H9 (cell line): ENCODE measurements around the gene MAPRE3. TPM values are rescaled to one million over a fixed set of nuclear protein-coding genes. Genes with fewer than 3 reads are reported as not detected.
A peak's percentile ranks its signal among the peaks of the same experiment; 100 is the strongest.

ENCODE experiments used
- DNase-seq: peaks from one replicate; pipeline ENCODE4 v3.0.0-alpha.2; 2017
- H2AFZ ChIP-seq: one replicate; pipeline ENCODE4 v1.6.1; 2013; ENCODE audit warnings: mild to moderate bottlenecking, low read length, control low read depth, moderate library complexity
- H2AK5ac ChIP-seq: 2 replicates; pipeline ENCODE4 v1.6.1; 2013; ENCODE audit warnings: low read length, control low read depth, mixed read lengths; ENCODE audit not compliant: insufficient read length
- H2BK120ac ChIP-seq: one replicate; pipeline ENCODE4 v1.6.1; 2013; ENCODE audit warnings: low read depth, mild to moderate bottlenecking, low read length, control low read depth, inconsistent platforms; ENCODE audit not compliant: poor library complexity, severe bottlenecking
- H2BK12ac ChIP-seq: 2 replicates; pipeline ENCODE4 v1.6.1; 2013; ENCODE audit warnings: low read length, control low read depth, mixed read lengths, low read depth; ENCODE audit not compliant: insufficient read length
- H2BK15ac ChIP-seq: 2 replicates; pipeline ENCODE4 v1.6.1; 2013; ENCODE audit warnings: low read depth, low read length, control low read depth
- H2BK20ac ChIP-seq: one replicate; pipeline ENCODE4 v1.6.1; 2013; ENCODE audit warnings: low read depth, mild to moderate bottlenecking, low read length, control low read depth, inconsistent platforms; ENCODE audit not compliant: poor library complexity, severe bottlenecking
- H2BK5ac ChIP-seq: 2 replicates; pipeline ENCODE4 v1.6.1; 2013; ENCODE audit warnings: low read length, control low read depth, mixed read lengths; ENCODE audit not compliant: insufficient read length
- H3K14ac ChIP-seq: 2 replicates; pipeline ENCODE4 v1.6.1; 2013; ENCODE audit warnings: low read length, control low read depth; ENCODE audit not compliant: insufficient read depth
- H3K18ac ChIP-seq: 2 replicates; pipeline ENCODE4 v1.6.1; 2013; ENCODE audit warnings: low read depth, mild to moderate bottlenecking, mixed read lengths, low read length, control low read depth; ENCODE audit not compliant: insufficient read length
- H3K23ac ChIP-seq: 2 replicates; pipeline ENCODE4 v1.6.1; 2013; ENCODE audit warnings: low read length, control low read depth, mixed read lengths, low read depth; ENCODE audit not compliant: insufficient read length
- H3K23me2 ChIP-seq: 2 replicates; pipeline ENCODE4 v1.6.1; 2013; ENCODE audit warnings: low read depth, mild to moderate bottlenecking, mixed read lengths, low read length, control low read depth; ENCODE audit not compliant: insufficient read length, poor library complexity, severe bottlenecking
- H3K27ac ChIP-seq: 2 replicates; pipeline ENCODE4 v1.5.1; 2013; ENCODE audit warnings: low read length, control low read depth, mixed read lengths, low read depth; ENCODE audit not compliant: insufficient read length
- H3K27me3 ChIP-seq: 2 replicates; pipeline ENCODE4 v1.6.1; 2013; ENCODE audit warnings: low read length, control low read depth, inconsistent platforms; ENCODE audit not compliant: insufficient read depth
- H3K4ac ChIP-seq: 2 replicates; pipeline ENCODE4 v1.6.1; 2013; ENCODE audit warnings: low read depth, mild to moderate bottlenecking, control low read depth, inconsistent platforms, low read length, moderate library complexity
- H3K4me1 ChIP-seq: 2 replicates; pipeline ENCODE4 v1.6.1; 2013; ENCODE audit warnings: low read length, control low read depth, inconsistent platforms; ENCODE audit not compliant: insufficient read depth
- H3K4me2 ChIP-seq: 2 replicates; pipeline ENCODE4 v1.6.1; 2013; ENCODE audit warnings: low read length, control low read depth, mixed read lengths; ENCODE audit not compliant: insufficient read length, insufficient read depth
- H3K56ac ChIP-seq: 2 replicates; pipeline ENCODE4 v1.6.1; 2013; ENCODE audit warnings: low read depth, mild to moderate bottlenecking, mixed read lengths, low read length, control low read depth; ENCODE audit not compliant: insufficient read length
- H3K79me1 ChIP-seq: 2 replicates; pipeline ENCODE4 v1.6.1; 2013; ENCODE audit warnings: low read depth, mild to moderate bottlenecking, moderate library complexity, low read length, control low read depth, inconsistent platforms; ENCODE audit not compliant: insufficient read depth, poor library complexity, severe bottlenecking
- H3K79me2 ChIP-seq: 2 replicates; pipeline ENCODE4 v1.6.1; 2013; ENCODE audit warnings: low read length, control low read depth, inconsistent platforms; ENCODE audit not compliant: insufficient read depth
- H3K9ac ChIP-seq: 2 replicates; pipeline ENCODE4 v1.6.1; 2013; ENCODE audit warnings: low read length, control low read depth, mixed read lengths; ENCODE audit not compliant: insufficient read length; ENCODE audit errors: extremely low read depth
- H3K9me3 ChIP-seq: one replicate; pipeline ENCODE4 v1.6.1; 2013; ENCODE audit warnings: low read depth, low read length, inconsistent platforms; ENCODE audit not compliant: control insufficient read depth
- H3T11ph ChIP-seq: one replicate; pipeline ENCODE4 v1.6.1; 2013; ENCODE audit warnings: mild to moderate bottlenecking, low read length, control low read depth, inconsistent platforms
- H4K20me1 ChIP-seq: one replicate; pipeline ENCODE4 v1.6.1; 2013; ENCODE audit not compliant: control insufficient read depth, insufficient read length, insufficient read depth
- H4K5ac ChIP-seq: 2 replicates; pipeline ENCODE4 v1.6.1; 2013; ENCODE audit warnings: low read depth, mild to moderate bottlenecking, mixed read lengths, low read length, control low read depth; ENCODE audit not compliant: insufficient read length
- H4K8ac ChIP-seq: replicated peaks from 2 replicates; pipeline ENCODE4 v1.6.1; 2013; ENCODE audit warnings: low read length, control low read depth, mixed read lengths, low read depth; ENCODE audit not compliant: insufficient read length
- H4K91ac ChIP-seq: 2 replicates; pipeline ENCODE4 v1.6.1; 2013; ENCODE audit warnings: low read depth, mild to moderate bottlenecking, moderate library complexity, mixed read lengths, low read length, control low read depth; ENCODE audit not compliant: insufficient read length
- H3K27ac Mint-ChIP-seq, 3 experiments: 2 replicates in 2 of 3; 3 replicates in 1 of 3; pipeline ENCODE4 v1.8.0; 2020 to 2021; ENCODE audit warnings: mixed read lengths in 3 of 3, mild to moderate bottlenecking in 1 of 3, moderate library complexity in 1 of 3
- H3K27me3 Mint-ChIP-seq: 2 replicates; pipeline ENCODE4 v1.8.0; 2021; ENCODE audit warnings: low read depth, mild to moderate bottlenecking, moderate library complexity, mixed read lengths
- H3K36me3 Mint-ChIP-seq, 3 experiments: 2 replicates in 2 of 3; 3 replicates in 1 of 3; pipeline ENCODE4 v1.8.0; 2020 to 2021; ENCODE audit warnings: low read depth in 3 of 3, mixed read lengths in 3 of 3; ENCODE audit not compliant: insufficient read depth in 1 of 3
- H3K4me1 Mint-ChIP-seq, 2 experiments: 2 replicates each; pipeline ENCODE4 v1.8.0; 2020; ENCODE audit warnings: mixed read lengths in 2 of 2
- H3K4me3 Mint-ChIP-seq, 2 experiments: 2 replicates in 1 of 2; 3 replicates in 1 of 2; pipeline ENCODE4 v1.8.0; 2020 to 2021; ENCODE audit warnings: mild to moderate bottlenecking in 2 of 2, mixed read lengths in 2 of 2, moderate library complexity in 1 of 2
- H3K9me3 Mint-ChIP-seq, 2 experiments: 2 replicates in 1 of 2; 3 replicates in 1 of 2; pipeline ENCODE4 v1.8.0; 2020; ENCODE audit warnings: mild to moderate bottlenecking in 2 of 2, mixed read lengths in 2 of 2, moderate library complexity in 1 of 2
- CTCF ChIP-seq: fragments of 200-600 bp; sonication (generic); conservative IDR thresholded peaks from 3 replicates; pipeline ENCODE4 v1.8.0; 2021; ENCODE audit warnings: antibody characterized with exemption, mild to moderate bottlenecking
- WGBS: extraction: QIAGEN DNeasy Blood & Tissue Kit; methylation state at CpG from one replicate; pipeline ENCODE4 v1.1.7; 2013; ENCODE audit warnings: missing lambda C conversion rate, low lambda C conversion rate, mixed read lengths; ENCODE audit not compliant: insufficient read length; ENCODE audit errors: extremely low coverage; 5-methylcytosine and 5-hydroxymethylcytosine counted together
- total RNA-seq: library from RNA; stranded (reverse); gene quantifications from 2 replicates; pipeline ENCODE4 v1.2.1, GENCODE V29; 2021

The MAPRE3 gene
- total RNA-seq, 1 experiment from 2014 or later: 2.0 TPM

DNA sequence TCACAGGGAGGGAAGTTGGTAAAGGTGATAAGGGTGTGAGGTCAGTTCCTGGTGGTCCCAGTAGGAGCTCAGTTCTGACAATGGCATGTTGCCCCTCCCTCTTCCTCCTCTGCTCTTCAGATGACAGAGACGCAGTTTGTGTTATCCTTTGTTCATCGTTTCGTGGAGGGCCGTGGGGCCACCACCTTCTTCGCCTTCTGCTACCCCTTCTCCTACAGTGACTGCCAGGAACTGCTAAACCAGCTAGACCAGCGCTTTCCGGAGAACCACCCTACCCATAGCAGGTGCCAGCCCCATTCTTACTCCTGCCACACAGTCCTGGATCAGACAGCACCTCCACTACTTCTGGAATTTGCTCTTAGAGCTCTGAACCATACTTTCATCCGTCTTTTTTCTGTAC, 83.3 kb downstream of the MAPRE3 start:
- no peak overlapping the region for H3K27ac Mint-ChIP-seq
- no peaks in the 10 kb centered on the region for H4K20me1 ChIP-seq
- H4K5ac ChIP-seq: no peak overlapping the region
- no peaks in the 10 kb centered on the region for H3K27me3 ChIP-seq
- no peak overlapping the region for H2BK12ac ChIP-seq
- no peak overlapping the region for H4K8ac ChIP-seq
- no peak overlapping the region for H3K14ac ChIP-seq
- H3K27ac ChIP-seq: no peak overlapping the region
- no peak overlapping the region for H3K9ac ChIP-seq
- H3K18ac ChIP-seq: no peak overlapping the region
- peaks cover 10% of the 10 kb centered on the region for H3K23me2 ChIP-seq
- no peak overlapping the region for H2AFZ ChIP-seq
- no peak overlapping the region for H4K91ac ChIP-seq
- H3K4me1 Mint-ChIP-seq: peaks cover 10 to 14% of the 10 kb centered on the region in 2 experiments
- H2BK20ac ChIP-seq: no peak overlapping the region
- H3K4me1 ChIP-seq: peaks cover 4% of the 10 kb centered on the region; the same call in 1 of the 2 replicates
- no peaks in the 10 kb centered on the region for H3K9me3 ChIP-seq
- H3K27me3 Mint-ChIP-seq: peaks cover 6% of the 10 kb centered on the region
- peaks cover 23 to 50% (median 35%) of the 10 kb centered on the region in 3 experiments for H3K36me3 Mint-ChIP-seq
- H3K79me2 ChIP-seq: no peaks in the 10 kb centered on the region
- no peak overlapping the region for H2BK120ac ChIP-seq
- H2BK15ac ChIP-seq: no peak overlapping the region
- H3K4me3 Mint-ChIP-seq: peak overlapping the region; percentile 12 to 94; a peak in 2 of 5 replicates
- no peak overlapping the region for H3K4ac ChIP-seq
- H2AK5ac ChIP-seq: no peak overlapping the region
- no peak overlapping the region for H3T11ph ChIP-seq
- no CpG with 5 or more reads among the region's 8 CpGs for WGBS
- H3K4me2 ChIP-seq: no peak overlapping the region
- no peak overlapping the region for H3K56ac ChIP-seq
- no peak for TF ChIP-seq CTCF
- H3K23ac ChIP-seq: no peak overlapping the region
- DNase-seq: no peak
- no peak overlapping the region for H2BK5ac ChIP-seq
- no peaks in the 10 kb centered on the region for H3K79me1 ChIP-seq
- peaks cover 6 to 7% of the 10 kb centered on the region in 2 experiments; a peak in 4 of 5 replicates for H3K9me3 Mint-ChIP-seq
